Peyer's patch (tissue), 4 donors: Measurements from ENCODE around the gene RLN3.

ENCODE experiments used
- POLR2A ChIP-seq, 2 donors: fragments of 450-650 bp; IDR thresholded peaks; one replicate each; pipeline ENCODE4 v1.5.1; 2017; ENCODE audit warnings: antibody characterized with exemption in 2 of 2, mild to moderate bottlenecking in 2 of 2, moderate library complexity in 2 of 2
- TF ChIP-seq, protein P1 (sequence below), 6 experiments: fragments of 450-650 bp in 4 of 6; fragments of 200-600 bp in 2 of 6; sonication (generic) in 1 of 6; IDR thresholded peaks; one replicate each; pipeline ENCODE4 v1.5.1; 2017 to 2019; ENCODE audit warnings: antibody characterized with exemption in 6 of 6, mild to moderate bottlenecking in 3 of 6, moderate library complexity in 1 of 6

DNA sequence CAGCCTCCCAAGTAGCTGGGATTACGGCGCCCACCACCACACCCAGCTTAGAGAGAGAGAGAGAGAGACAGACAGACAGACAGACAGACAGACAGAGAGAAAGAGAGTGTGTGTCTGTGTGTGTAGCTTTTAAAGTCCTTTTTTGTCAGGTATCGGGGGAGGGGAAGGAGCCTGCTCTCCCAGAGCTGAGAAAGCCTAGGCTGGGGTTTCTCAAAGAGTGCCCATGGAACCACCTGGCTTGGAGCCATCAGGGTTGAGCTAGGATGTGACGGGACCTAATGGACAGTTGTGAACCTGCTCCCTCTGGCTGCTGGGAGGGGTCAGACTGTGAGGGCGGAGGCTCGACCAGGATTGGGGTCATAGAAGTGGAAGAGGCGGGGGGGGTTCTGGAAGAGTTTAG lies 38.5 kb upstream of the RLN3 start:
- TF ChIP-seq, protein P1, sequence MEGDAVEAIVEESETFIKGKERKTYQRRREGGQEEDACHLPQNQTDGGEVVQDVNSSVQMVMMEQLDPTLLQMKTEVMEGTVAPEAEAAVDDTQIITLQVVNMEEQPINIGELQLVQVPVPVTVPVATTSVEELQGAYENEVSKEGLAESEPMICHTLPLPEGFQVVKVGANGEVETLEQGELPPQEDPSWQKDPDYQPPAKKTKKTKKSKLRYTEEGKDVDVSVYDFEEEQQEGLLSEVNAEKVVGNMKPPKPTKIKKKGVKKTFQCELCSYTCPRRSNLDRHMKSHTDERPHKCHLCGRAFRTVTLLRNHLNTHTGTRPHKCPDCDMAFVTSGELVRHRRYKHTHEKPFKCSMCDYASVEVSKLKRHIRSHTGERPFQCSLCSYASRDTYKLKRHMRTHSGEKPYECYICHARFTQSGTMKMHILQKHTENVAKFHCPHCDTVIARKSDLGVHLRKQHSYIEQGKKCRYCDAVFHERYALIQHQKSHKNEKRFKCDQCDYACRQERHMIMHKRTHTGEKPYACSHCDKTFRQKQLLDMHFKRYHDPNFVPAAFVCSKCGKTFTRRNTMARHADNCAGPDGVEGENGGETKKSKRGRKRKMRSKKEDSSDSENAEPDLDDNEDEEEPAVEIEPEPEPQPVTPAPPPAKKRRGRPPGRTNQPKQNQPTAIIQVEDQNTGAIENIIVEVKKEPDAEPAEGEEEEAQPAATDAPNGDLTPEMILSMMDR (IDR thresholded peaks at IDR 0.05), result no peak
- no peak for TF ChIP-seq POLR2A (IDR thresholded peaks at IDR 0.05)
